Measurements from ENCODE around the gene ATG101.

The ATG101 gene

DNA sequence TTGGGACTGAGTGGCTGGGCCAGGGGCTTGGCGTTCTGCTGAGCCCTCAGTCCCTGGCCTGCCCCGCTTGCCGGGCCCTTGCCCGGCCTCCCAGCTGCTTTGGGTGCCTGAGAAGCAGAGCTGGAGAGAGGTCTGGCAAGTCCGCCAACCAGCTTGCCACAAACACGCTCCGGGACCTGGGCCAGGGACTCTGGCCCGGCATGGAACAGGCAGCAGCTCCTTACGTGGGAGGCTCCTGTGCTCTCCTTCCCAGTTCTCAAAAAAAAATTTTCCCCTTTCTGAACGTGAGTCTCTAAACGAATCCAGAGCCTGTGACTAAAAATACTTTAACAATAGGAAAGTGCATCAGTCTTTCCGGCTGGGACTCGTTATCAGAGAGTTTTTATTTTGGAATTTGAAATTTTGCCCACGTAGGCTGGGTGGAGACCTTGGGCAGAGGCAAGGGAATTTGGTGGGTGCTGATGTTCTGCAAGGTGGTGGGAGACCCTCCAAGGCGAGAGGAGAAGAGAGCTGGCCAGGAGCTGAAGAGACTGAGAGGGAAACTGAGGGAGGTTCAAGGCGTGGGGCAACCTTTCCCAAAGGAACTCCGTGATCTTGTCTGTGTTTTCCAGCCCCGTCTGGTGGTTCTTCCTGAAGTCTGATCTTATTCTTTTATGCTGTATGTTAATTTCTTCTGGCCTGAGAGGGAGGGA lies 25.3 kb upstream of the ATG101 start:
- Histone ChIP-seq H3K36me3 (ENCODE audit: insufficient read depth, low read length) (no peaks in the 10 kb centered on the region), H3K79me2 (ENCODE audit: insufficient read depth, low read length) (no peaks in the 10 kb centered on the region), H3K4me2 (ENCODE audit: low read length) (no peak overlapping the region), H2AFZ (ENCODE audit: low read length) (no peak overlapping the region), H3K4me1 (ENCODE audit: insufficient read depth, low read length, severe bottlenecking) (peaks cover 10% of the 10 kb centered on the region), H3K9me3 (ENCODE audit: low read length) (no peaks in the 10 kb centered on the region), H3K9ac (ENCODE audit: low read length) (no peak overlapping the region), H3K4me3 (ENCODE audit: low read depth, low read length, poor library complexity, severe bottlenecking) (no peak overlapping the region), H3K27me3 (ENCODE audit: insufficient read depth, low read length) (no peaks in the 10 kb centered on the region; the same call in 1 of the 2 replicates), H3K9me2 (ENCODE audit: low read depth, low read length) (no peaks in the 10 kb centered on the region), H3F3A (ENCODE audit: insufficient read depth, low read length) (no peaks in the 10 kb centered on the region), H3K27ac (ENCODE audit: low read depth, low read length, poor library complexity, severe bottlenecking) (no peak overlapping the region), H4K20me1 (ENCODE audit: insufficient read depth, low read length) (no peaks in the 10 kb centered on the region)
- TF ChIP-seq, protein P1, sequence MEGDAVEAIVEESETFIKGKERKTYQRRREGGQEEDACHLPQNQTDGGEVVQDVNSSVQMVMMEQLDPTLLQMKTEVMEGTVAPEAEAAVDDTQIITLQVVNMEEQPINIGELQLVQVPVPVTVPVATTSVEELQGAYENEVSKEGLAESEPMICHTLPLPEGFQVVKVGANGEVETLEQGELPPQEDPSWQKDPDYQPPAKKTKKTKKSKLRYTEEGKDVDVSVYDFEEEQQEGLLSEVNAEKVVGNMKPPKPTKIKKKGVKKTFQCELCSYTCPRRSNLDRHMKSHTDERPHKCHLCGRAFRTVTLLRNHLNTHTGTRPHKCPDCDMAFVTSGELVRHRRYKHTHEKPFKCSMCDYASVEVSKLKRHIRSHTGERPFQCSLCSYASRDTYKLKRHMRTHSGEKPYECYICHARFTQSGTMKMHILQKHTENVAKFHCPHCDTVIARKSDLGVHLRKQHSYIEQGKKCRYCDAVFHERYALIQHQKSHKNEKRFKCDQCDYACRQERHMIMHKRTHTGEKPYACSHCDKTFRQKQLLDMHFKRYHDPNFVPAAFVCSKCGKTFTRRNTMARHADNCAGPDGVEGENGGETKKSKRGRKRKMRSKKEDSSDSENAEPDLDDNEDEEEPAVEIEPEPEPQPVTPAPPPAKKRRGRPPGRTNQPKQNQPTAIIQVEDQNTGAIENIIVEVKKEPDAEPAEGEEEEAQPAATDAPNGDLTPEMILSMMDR (IDR thresholded peaks at IDR 0.05; ENCODE audit: low read length) = no peak
- no peak for TF ChIP-seq EZH2 (IDR thresholded peaks at IDR 0.05; ENCODE audit: borderline replicate concordance, low read length)

DNA sequence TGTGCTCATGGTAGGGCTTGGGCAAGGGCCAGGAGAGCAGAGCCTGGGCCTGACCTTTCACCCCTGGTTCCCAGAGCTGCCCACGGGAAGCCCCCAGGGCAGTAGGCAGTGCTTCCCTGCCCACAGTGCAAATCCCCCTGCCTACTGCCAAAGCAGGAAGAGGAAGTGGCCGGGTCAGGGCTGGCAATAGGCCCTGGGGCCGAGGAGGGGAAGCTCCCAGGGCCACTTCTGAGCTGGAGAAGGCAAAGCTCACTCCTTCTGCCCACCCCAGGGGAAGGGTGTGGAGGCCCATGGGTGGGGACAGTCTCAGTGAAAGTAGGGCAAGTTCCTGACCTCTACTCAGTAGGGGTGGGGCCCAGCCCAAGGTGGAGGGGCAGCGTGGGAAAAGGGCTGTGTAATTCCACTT lies 24.0 kb upstream of the ATG101 start:
- Histone ChIP-seq H3K4me3 (ENCODE audit: low read depth, low read length, poor library complexity, severe bottlenecking) (no peak overlapping the region), H3K4me2 (ENCODE audit: low read length) (no peak overlapping the region), H3K4me1 (ENCODE audit: insufficient read depth, low read length, severe bottlenecking) (peaks cover 18% of the 10 kb centered on the region), H3K9me2 (ENCODE audit: low read depth, low read length) (no peaks in the 10 kb centered on the region), H3K9me3 (ENCODE audit: low read length) (no peaks in the 10 kb centered on the region), H3K9ac (ENCODE audit: low read length) (no peak overlapping the region), H3K79me2 (ENCODE audit: insufficient read depth, low read length) (no peaks in the 10 kb centered on the region), H3K36me3 (ENCODE audit: insufficient read depth, low read length) (no peaks in the 10 kb centered on the region), H4K20me1 (ENCODE audit: insufficient read depth, low read length) (no peaks in the 10 kb centered on the region), H2AFZ (ENCODE audit: low read length) (no peak overlapping the region), H3K27ac (ENCODE audit: low read depth, low read length, poor library complexity, severe bottlenecking) (no peak overlapping the region), H3K27me3 (ENCODE audit: insufficient read depth, low read length) (no peaks in the 10 kb centered on the region; the same call in 1 of the 2 replicates), H3F3A (ENCODE audit: insufficient read depth, low read length) (no peaks in the 10 kb centered on the region)
- TF ChIP-seq EZH2 (IDR thresholded peaks at IDR 0.05; ENCODE audit: borderline replicate concordance, low read length) = no peak
- TF ChIP-seq, protein P1 (IDR thresholded peaks at IDR 0.05; ENCODE audit: low read length) = no peak

DNA sequence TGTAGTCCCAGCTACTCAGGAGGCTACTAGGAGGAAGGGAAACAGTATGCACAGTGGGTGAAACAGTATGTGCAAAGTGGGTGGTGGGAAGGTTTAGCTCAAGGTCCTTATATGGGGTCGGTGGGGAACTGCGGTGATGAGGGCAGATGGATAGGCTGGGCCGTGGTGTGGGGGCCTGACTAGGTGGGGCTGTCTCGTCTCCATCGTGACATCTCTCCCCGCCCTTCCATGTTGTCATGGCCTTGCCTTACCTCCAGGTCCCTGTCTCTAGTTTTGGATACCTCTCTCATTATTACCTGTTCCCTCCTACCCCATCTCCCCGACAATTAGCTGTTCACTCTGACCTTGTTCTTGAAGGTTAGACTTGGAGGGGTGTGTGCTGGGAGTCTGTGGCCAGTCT lies 22.9 kb upstream of the ATG101 start:
- Histone ChIP-seq H3K9me3 (ENCODE audit: low read length) (no peaks in the 10 kb centered on the region), H3K9ac (ENCODE audit: low read length) (no peak overlapping the region), H3K4me2 (ENCODE audit: low read length) (no peak overlapping the region), H3K4me3 (ENCODE audit: low read depth, low read length, poor library complexity, severe bottlenecking) (no peak overlapping the region), H4K20me1 (ENCODE audit: insufficient read depth, low read length) (no peaks in the 10 kb centered on the region), H3F3A (ENCODE audit: insufficient read depth, low read length) (no peaks in the 10 kb centered on the region), H3K9me2 (ENCODE audit: low read depth, low read length) (no peaks in the 10 kb centered on the region), H3K4me1 (ENCODE audit: insufficient read depth, low read length, severe bottlenecking) (peaks cover 20% of the 10 kb centered on the region), H3K27ac (ENCODE audit: low read depth, low read length, poor library complexity, severe bottlenecking) (no peak overlapping the region), H2AFZ (ENCODE audit: low read length) (no peak overlapping the region), H3K27me3 (ENCODE audit: insufficient read depth, low read length) (no peaks in the 10 kb centered on the region; the same call in 1 of the 2 replicates), H3K36me3 (ENCODE audit: insufficient read depth, low read length) (no peaks in the 10 kb centered on the region), H3K79me2 (ENCODE audit: insufficient read depth, low read length) (no peaks in the 10 kb centered on the region)
- TF ChIP-seq EZH2 (IDR thresholded peaks at IDR 0.05; ENCODE audit: borderline replicate concordance, low read length) = no peak
- TF ChIP-seq, protein P1 (IDR thresholded peaks at IDR 0.05; ENCODE audit: low read length) = no peak

Measured in OCI-LY1 (cell line).